Type B pancreatic cell (in vitro differentiated cells): ENCODE results near the gene ADPRHL1. TPM values are rescaled to one million over a fixed set of nuclear protein-coding genes. Genes with fewer than 3 reads are reported as not detected.

Experiments
- DNase-seq: peaks from one replicate; pipeline ENCODE4 v3.0.0; 2021; ENCODE audit warnings: mixed read lengths; ENCODE audit not compliant: unreplicated experiment; ENCODE audit errors: extremely low spot score
- H3K27ac Mint-ChIP-seq: 2 replicates; pipeline ENCODE4 v1.8.0; 2021; ENCODE audit warnings: mild to moderate bottlenecking, mixed read lengths
- H3K27me3 Mint-ChIP-seq: 2 replicates; pipeline ENCODE4 v1.8.0; 2021; ENCODE audit warnings: mixed read lengths
- H3K36me3 Mint-ChIP-seq: 2 replicates; pipeline ENCODE4 v1.8.0; 2021; ENCODE audit warnings: mixed read lengths
- H3K4me1 Mint-ChIP-seq: one replicate; pipeline ENCODE4 v1.8.0; 2021; ENCODE audit warnings: mixed read lengths; ENCODE audit not compliant: unreplicated experiment
- H3K4me3 Mint-ChIP-seq: 2 replicates; pipeline ENCODE4 v1.8.0; 2021; ENCODE audit warnings: mild to moderate bottlenecking, mixed read lengths
- H3K9me3 Mint-ChIP-seq: 2 replicates; pipeline ENCODE4 v1.8.0; 2021; ENCODE audit warnings: mixed read lengths
- total RNA-seq: library from RNA; stranded (reverse); gene quantifications from 2 replicates; pipeline ENCODE4 v1.2.1, GENCODE V29; 2021; ENCODE audit warnings: low replicate concordance
- TF ChIP-seq, protein P1 (sequence below): fragments of 200-600 bp; sonication (generic); conservative IDR thresholded peaks from 2 replicates; pipeline ENCODE4 v1.5.0; 2021; ENCODE audit warnings: antibody characterized with exemption, mild to moderate bottlenecking

ADPRHL1 gene
- total RNA-seq, 1 donor from 2014 or later, result 4.1 TPM

DNA sequence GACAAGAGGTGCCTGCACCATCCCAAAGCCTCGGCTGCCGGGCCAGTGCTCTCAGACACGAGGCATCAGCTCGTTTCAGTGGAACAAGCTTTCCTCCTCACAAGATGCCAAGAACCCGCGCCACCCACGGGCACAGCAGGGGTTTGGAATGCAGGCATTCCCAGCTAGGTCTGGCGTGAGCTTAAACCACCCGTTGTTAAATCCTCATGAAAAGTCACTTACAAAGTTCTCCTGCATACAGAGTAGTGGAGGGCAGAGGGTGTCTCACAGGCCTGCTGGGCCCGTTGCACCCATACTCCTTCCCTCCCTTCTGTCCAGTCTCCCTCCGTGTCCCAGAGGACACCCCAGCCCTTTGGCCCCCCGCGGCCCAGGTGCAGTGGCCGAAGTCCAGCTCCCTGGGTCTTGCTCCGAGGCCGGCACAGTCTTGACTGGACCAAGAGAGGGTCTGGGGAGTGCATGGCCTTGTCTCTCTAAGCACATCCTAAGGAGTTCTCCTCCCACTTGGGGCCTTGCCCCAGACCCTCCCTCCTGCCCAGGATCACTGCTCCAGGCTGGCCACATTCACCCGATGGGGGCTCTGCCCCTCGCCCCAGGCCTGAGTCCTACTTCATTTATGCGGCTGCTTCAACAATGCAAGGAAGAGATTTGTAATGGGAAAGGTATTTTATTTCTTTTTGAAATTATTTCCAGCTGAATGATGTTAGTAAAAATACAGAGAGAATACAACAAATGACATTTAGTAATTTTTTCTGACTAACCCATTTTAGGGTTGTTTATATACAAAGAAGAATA lies 54.1 kb downstream of the ADPRHL1 start:
- TF ChIP-seq, protein P1, sequence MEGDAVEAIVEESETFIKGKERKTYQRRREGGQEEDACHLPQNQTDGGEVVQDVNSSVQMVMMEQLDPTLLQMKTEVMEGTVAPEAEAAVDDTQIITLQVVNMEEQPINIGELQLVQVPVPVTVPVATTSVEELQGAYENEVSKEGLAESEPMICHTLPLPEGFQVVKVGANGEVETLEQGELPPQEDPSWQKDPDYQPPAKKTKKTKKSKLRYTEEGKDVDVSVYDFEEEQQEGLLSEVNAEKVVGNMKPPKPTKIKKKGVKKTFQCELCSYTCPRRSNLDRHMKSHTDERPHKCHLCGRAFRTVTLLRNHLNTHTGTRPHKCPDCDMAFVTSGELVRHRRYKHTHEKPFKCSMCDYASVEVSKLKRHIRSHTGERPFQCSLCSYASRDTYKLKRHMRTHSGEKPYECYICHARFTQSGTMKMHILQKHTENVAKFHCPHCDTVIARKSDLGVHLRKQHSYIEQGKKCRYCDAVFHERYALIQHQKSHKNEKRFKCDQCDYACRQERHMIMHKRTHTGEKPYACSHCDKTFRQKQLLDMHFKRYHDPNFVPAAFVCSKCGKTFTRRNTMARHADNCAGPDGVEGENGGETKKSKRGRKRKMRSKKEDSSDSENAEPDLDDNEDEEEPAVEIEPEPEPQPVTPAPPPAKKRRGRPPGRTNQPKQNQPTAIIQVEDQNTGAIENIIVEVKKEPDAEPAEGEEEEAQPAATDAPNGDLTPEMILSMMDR, result no peak
- Mint-ChIP-seq H3K9me3 (no peaks in the 10 kb centered on the region), H3K27me3 (no peaks in the 10 kb centered on the region), H3K36me3 (no peaks in the 10 kb centered on the region), H3K27ac (no peak overlapping the region), H3K4me1 (peaks cover 6% of the 10 kb centered on the region), H3K4me3 (no peak overlapping the region)
- DNase-seq, result no peak

DNA sequence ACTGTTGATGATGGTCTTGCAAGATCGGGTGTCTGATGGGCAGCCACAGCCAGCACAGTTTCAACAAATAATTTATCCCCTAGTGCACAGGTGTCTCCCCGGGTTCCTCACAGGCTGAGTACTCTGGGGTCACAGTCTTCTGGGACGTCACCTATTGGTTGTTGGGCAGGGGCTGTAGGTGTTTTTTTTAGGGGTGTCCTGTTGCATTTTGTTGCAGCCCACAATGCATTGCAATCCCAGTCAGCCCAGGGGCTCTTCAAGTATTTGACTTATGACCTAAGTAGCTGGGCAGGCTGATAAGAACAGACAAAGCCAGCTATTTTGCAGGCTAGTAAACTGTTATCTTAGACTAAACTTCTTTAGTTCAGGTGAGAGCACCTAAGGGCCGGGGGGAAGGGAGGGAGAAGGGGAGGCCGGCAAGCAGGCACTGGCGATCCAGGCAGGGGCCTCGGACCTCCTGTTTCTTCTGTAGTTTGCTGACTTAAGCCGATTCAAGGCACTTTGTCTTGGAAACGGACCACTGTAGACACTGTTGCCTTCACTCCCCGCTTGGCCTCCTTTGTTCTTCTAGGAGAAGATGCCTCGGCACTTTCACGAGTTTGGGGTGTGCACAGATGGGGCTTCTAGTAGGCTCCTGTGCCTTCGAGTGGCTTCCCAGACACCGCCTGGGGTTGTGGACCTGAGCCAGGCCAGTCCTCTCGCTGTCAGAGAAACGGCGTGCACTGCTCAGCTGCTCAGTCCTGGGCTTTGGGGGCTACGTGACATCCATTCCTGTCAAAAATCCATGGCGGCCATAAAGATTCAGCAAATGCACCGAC lies 55.5 kb downstream of the ADPRHL1 start:
- Mint-ChIP-seq H3K4me3 (no peak overlapping the region), H3K9me3 (no peaks in the 10 kb centered on the region), H3K36me3 (no peaks in the 10 kb centered on the region), H3K27ac (no peak overlapping the region), H3K27me3 (no peaks in the 10 kb centered on the region), H3K4me1 (peaks cover 11% of the 10 kb centered on the region)
- TF ChIP-seq, protein P1, result no peak
- no peak for DNase-seq

DNA sequence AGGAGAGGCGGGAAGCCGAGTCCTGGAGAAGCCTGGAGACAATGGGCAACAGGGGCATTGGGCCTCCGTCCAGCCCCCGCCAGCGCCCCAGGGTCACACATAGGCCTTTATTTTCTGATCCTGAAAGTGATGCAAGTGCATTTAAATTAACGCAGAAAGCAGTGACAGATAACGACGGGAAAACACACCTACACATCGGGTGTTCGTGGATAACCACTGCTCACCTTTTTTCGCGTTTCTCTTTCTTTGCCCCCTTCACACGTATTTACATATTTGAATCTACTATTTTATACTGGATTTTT lies 59.0 kb downstream of the ADPRHL1 start:
- DNase-seq, result no peak
- Mint-ChIP-seq H3K36me3 (no peaks in the 10 kb centered on the region), H3K27me3 (no peaks in the 10 kb centered on the region), H3K4me3 (peak overlapping the region; percentile 55), H3K4me1 (peaks cover 6% of the 10 kb centered on the region), H3K27ac (no peak overlapping the region), H3K9me3 (no peaks in the 10 kb centered on the region)
- TF ChIP-seq, protein P1, result peak; percentile 64

DNA sequence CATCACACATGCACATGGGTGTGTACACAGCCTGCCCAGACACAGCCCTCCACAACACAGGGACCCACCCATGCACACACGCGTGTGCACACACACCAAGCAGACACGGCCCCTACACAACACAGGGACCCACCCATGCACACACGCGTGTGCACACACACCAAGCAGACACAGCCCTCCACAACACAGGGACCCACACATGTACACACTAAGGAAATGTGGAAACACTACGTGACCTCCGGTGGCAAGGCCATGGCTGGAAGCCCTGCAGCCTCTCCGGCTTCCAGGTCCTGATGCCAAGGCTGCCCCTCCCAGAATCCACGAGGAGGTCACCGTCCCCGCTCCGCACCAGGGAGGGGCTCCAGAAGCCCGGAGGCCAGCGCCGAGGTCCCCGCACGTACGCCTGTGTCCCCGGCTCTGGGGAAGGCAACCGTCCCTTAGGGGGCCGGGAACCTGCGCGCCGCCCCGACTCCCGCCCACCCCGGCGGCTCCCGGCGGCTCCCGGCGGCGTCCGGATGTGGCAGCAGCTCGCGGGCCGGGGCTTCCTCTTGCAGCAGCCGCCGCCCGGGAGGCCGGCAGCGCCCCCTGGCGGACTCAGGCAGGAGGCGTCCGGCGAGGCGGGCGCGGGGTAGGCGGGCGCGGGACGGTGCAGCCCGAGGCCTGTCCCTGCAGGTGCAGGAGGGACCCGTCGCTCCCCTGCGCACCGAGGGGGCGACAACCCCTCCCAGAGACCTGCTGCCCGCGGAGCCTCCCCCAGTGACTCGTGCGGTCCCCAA lies 59.5 kb downstream of the ADPRHL1 start:
- H3K36me3 Mint-ChIP-seq, result no peaks in the 10 kb centered on the region
- no peaks in the 10 kb centered on the region for H3K9me3 Mint-ChIP-seq
- H3K27me3 Mint-ChIP-seq, result no peaks in the 10 kb centered on the region
- DNase-seq, result peak; percentile 92
- TF ChIP-seq, protein P1, result peak; percentile 98
- H3K4me3 Mint-ChIP-seq, result peak overlapping the region; percentile 92
- no peak overlapping the region for H3K27ac Mint-ChIP-seq
- peaks cover 5% of the 10 kb centered on the region for H3K4me1 Mint-ChIP-seq

DNA sequence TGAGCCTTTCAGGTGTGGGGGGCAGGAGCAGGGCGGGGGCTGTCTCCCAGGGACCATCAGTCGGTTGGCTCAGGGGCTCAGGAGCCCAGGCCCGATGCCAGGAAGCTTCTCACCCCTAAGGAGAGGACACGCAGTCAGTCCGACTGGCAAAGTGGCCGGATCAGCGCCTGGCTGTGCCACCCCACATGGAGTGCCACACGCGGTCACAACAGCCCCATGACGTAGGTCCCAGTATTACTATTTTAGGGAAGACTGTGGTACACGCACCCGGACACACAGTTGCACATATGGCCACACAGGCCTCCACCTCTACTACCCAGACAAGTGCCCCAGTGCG lies 60.1 kb downstream of the ADPRHL1 start:
- TF ChIP-seq, protein P1, result no peak
- no peaks in the 10 kb centered on the region for H3K36me3 Mint-ChIP-seq
- no peaks in the 10 kb centered on the region for H3K27me3 Mint-ChIP-seq
- DNase-seq, result no peak
- peaks cover 5% of the 10 kb centered on the region for H3K4me1 Mint-ChIP-seq
- no peak overlapping the region for H3K27ac Mint-ChIP-seq
- peak overlapping the region; percentile 92 for H3K4me3 Mint-ChIP-seq
- no peaks in the 10 kb centered on the region for H3K9me3 Mint-ChIP-seq
